OCI-LY3 (cell line): ENCODE results near the gene TBC1D16.

Experiments used
- H2AFZ ChIP-seq: fragments of 200-600, 300-600 bp; shearing (Covaris generic); 2 replicates; pipeline ENCODE4 v1.6.0; 2014; ENCODE audit warnings: antibody characterized with exemption, low read depth, low read length
- H3K27ac ChIP-seq: fragments of 200-600, 300-600 bp; sonication (generic); 2 replicates; pipeline ENCODE4 v1.5.1; 2014; ENCODE audit warnings: mild to moderate bottlenecking, low read length, moderate library complexity, mixed read lengths
- H3K27me3 ChIP-seq: fragments of 200-600, 300-600 bp; sonication (generic); 2 replicates; pipeline ENCODE4 v1.6.1; 2014; ENCODE audit warnings: low read depth, low read length, mixed read lengths
- H3K36me3 ChIP-seq: fragments of 200-600, 300-600 bp; sonication (generic); replicated peaks from 2 replicates; pipeline ENCODE3; 2014; ENCODE audit warnings: low read depth, low read length, mixed read lengths
- H3K4me1 ChIP-seq: fragments of 300-600, 200-600 bp; sonication (generic); 2 replicates; pipeline ENCODE4 v1.6.1; 2014; ENCODE audit warnings: low read length, mixed read lengths
- H3K4me2 ChIP-seq: fragments of 200-600, 300-600 bp; sonication (generic); 2 replicates; pipeline ENCODE4 v1.6.1; 2014; ENCODE audit warnings: low read length, mixed read lengths
- H3K4me3 ChIP-seq: fragments of 300-600, 200-600 bp; sonication (generic); 2 replicates; pipeline ENCODE4 v1.5.1; 2014; ENCODE audit warnings: antibody characterized with exemption, mild to moderate bottlenecking, low read length, moderate library complexity
- H3K79me2 ChIP-seq: fragments of 300-600, 200-600 bp; shearing (Covaris generic); 2 replicates; pipeline ENCODE4 v1.6.1; 2014; ENCODE audit warnings: mild to moderate bottlenecking, low read length, mixed read lengths
- H3K9ac ChIP-seq: fragments of 300-600, 200-600 bp; shearing (Covaris generic); 2 replicates; pipeline ENCODE4 v1.6.0; 2014; ENCODE audit warnings: mild to moderate bottlenecking, low read length, moderate library complexity
- H3K9me3 ChIP-seq: fragments of 200-600, 300-600 bp; shearing (Covaris generic); 2 replicates; pipeline ENCODE4 v1.6.1; 2014; ENCODE audit warnings: low read length, mixed read lengths; ENCODE audit not compliant: insufficient read depth
- H4K20me1 ChIP-seq: fragments of 200-600, 300-600 bp; sonication (generic); 2 replicates; pipeline ENCODE4 v1.6.1; 2016; ENCODE audit warnings: low read length, mixed read lengths; ENCODE audit not compliant: insufficient read depth
- EZH2phosphoT487 ChIP-seq: fragments of 200-600 bp; shearing (Covaris generic); IDR thresholded peaks from 2 replicates; pipeline ENCODE4 v1.6.1; 2018; ENCODE audit warnings: antibody characterized with exemption, mixed run types, low read depth
- TF ChIP-seq, protein P1 (sequence below): fragments of 200-600, 300-600 bp; sonication (generic); IDR thresholded peaks from 2 replicates; pipeline ENCODE4 v1.5.1; 2014; ENCODE audit warnings: antibody characterized with exemption, low read length, low read depth

Gene TBC1D16

DNA sequence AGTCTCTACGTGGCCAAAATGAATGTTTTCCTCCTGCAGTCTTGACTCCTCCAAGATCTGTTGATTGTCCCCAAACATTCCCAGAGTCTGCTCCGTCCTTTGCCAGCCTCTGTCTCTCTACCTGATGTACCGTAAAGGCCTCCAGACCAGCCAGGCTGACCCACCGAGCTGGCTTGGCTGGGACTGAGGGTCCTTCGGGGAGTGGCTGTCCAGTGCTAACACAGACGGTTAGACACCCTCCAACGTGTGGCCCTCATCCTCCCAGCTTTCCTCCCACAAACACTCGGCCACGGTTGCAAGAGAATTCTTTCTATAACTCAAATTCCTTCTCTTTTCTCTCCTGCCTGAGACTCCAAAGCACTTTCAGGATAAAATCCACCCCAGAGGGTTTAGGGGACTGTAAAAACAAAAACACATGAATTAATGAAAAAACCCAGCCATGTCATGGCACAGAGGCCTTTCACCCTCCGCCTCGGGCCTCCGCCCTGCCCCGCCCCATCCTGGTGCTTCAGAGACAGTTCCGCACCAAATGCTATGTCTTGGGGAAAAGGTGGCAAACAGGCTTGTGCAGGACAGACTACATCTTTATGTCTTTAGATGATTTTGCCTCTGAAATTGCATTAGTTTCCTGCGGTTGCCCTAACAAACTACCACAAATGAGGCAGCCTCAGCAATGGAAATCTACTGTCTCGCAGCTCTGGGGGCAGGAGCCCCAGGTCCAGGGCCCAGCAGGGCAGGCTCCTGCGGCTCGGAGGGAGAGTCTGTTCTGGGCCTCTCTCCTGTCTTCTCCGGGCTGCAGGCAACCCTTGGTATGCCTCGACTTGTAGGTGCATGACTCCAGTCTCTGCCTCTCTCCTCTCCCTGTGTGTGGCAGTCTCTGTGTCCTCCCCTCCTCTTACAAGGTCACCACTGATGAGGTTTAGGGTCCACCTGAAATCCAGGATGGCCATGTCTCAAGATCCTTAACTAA, 124.0 kb downstream of the TBC1D16 start:
- Histone ChIP-seq H3K9ac (no peak overlapping the region), H3K36me3 (no peaks in the 10 kb centered on the region), H3K9me3 (no peaks in the 10 kb centered on the region), H3K4me3 (no peak overlapping the region), H4K20me1 (no peaks in the 10 kb centered on the region), H3K4me1 (peaks cover 20% of the 10 kb centered on the region), H3K27ac (no peak overlapping the region), H2AFZ (no peak overlapping the region), H3K79me2 (no peaks in the 10 kb centered on the region), H3K27me3 (no peaks in the 10 kb centered on the region; the same call in 1 of the 2 replicates), H3K4me2 (no peak overlapping the region)
- TF ChIP-seq, protein P1, sequence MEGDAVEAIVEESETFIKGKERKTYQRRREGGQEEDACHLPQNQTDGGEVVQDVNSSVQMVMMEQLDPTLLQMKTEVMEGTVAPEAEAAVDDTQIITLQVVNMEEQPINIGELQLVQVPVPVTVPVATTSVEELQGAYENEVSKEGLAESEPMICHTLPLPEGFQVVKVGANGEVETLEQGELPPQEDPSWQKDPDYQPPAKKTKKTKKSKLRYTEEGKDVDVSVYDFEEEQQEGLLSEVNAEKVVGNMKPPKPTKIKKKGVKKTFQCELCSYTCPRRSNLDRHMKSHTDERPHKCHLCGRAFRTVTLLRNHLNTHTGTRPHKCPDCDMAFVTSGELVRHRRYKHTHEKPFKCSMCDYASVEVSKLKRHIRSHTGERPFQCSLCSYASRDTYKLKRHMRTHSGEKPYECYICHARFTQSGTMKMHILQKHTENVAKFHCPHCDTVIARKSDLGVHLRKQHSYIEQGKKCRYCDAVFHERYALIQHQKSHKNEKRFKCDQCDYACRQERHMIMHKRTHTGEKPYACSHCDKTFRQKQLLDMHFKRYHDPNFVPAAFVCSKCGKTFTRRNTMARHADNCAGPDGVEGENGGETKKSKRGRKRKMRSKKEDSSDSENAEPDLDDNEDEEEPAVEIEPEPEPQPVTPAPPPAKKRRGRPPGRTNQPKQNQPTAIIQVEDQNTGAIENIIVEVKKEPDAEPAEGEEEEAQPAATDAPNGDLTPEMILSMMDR: no peak
- no peak for TF ChIP-seq EZH2phosphoT487

DNA sequence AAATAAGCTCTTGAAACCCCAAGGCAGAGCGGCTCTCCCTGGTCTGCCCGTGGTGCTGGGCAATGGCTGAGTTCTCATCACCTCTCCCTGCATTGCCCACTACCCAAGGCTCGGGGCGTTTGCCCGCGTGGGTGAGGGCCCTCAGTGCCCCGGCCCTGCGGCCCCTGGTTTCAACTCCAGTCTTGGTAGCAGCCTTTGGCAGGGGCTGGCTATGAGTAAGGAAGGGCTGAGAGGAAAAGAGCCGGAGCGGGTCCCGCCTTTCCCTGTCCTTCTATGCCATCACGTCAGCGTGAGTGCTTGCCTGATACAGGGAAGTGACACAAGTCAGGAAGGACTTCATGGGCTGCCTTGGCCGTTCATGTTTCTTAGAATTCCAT, 124.7 kb downstream of the TBC1D16 start:
- Histone ChIP-seq H3K4me1 (peaks cover 13% of the 10 kb centered on the region), H3K9me3 (no peaks in the 10 kb centered on the region), H3K27ac (no peak overlapping the region), H3K9ac (no peak overlapping the region), H3K79me2 (no peaks in the 10 kb centered on the region), H3K36me3 (no peaks in the 10 kb centered on the region), H2AFZ (no peak overlapping the region), H4K20me1 (no peaks in the 10 kb centered on the region), H3K4me3 (no peak overlapping the region), H3K4me2 (no peak overlapping the region), H3K27me3 (peaks cover 2% of the 10 kb centered on the region; the same call in 1 of the 2 replicates)
- no peak for TF ChIP-seq EZH2phosphoT487
- TF ChIP-seq, protein P1: no peak

DNA sequence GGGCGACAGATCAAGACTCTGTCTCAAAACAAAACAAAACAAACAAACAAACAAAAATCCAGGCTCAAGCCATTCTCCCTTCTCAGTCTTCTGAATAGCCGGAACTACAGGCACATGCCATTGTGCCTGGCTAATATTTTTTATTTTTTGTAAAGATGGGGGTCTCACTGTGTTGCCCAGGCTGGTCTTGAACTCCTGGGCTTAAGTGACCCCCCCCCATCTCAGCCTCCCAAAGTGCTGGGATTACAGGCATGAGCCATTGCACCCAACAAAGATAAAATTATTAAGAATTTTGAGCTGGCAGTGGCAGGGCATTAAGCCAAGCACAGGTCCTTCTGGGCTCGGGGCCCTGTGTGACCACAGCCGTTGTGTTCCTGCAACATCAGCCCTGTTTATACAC, 126.6 kb downstream of the TBC1D16 start:
- peaks cover 13% of the 10 kb centered on the region for H3K27me3 ChIP-seq
- H3K36me3 ChIP-seq: no peaks in the 10 kb centered on the region
- H3K27ac ChIP-seq: no peak overlapping the region
- H3K4me3 ChIP-seq: no peak overlapping the region
- no peaks in the 10 kb centered on the region for H3K9me3 ChIP-seq
- H3K4me2 ChIP-seq: no peak overlapping the region
- no peaks in the 10 kb centered on the region for H3K4me1 ChIP-seq
- H3K9ac ChIP-seq: no peak overlapping the region
- no peak overlapping the region for H2AFZ ChIP-seq
- no peaks in the 10 kb centered on the region for H3K79me2 ChIP-seq
- TF ChIP-seq, protein P1: no peak
- no peak for TF ChIP-seq EZH2phosphoT487
- no peaks in the 10 kb centered on the region for H4K20me1 ChIP-seq

DNA sequence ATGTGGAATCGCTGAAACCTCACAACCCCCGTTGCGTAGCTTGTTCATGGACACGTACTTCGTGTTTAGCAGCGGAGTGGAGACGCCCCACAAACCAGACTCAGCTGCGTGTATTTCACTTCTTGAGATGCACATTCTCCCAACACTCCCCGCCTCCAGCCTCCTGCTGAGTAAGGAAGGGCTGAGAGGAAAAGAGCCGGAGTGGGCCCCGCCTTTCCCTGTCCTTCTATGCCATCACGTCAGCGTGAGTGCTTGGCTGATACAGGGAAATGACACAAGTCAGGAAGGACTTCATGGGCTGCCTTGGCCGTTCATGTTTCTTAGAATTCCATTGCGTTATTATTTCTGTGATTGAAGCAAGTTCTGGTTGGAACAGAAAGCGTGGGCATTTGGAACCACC, 127.8 kb downstream of the TBC1D16 start:
- Histone ChIP-seq H3K9ac (no peak overlapping the region), H3K79me2 (no peaks in the 10 kb centered on the region), H3K36me3 (no peaks in the 10 kb centered on the region), H3K4me2 (no peak overlapping the region), H3K4me1 (no peaks in the 10 kb centered on the region), H3K27me3 (peaks cover 13% of the 10 kb centered on the region), H3K4me3 (no peak overlapping the region), H4K20me1 (no peaks in the 10 kb centered on the region), H3K9me3 (no peaks in the 10 kb centered on the region), H2AFZ (no peak overlapping the region), H3K27ac (no peak overlapping the region)
- no peak for TF ChIP-seq EZH2phosphoT487
- TF ChIP-seq, protein P1: no peak
